Astrocyte of the cerebellum (primary cell): ENCODE data around the gene SLC19A1.
A peak's percentile ranks its signal among the peaks of the same experiment; 100 is the strongest.

Source experiments
- DNase-seq: peaks from one replicate; pipeline ENCODE4 v3.0.0-alpha.2; 2011; ENCODE audit warnings: low read depth
- H3K4me3 ChIP-seq: 2 replicates; pipeline ENCODE4 v1.5.1; 2011; ENCODE audit warnings: mild to moderate bottlenecking, low read depth, low read length, moderate library complexity
- in situ Hi-C: cut with HindIII; loops from 2 replicates; pipeline ENCODE4 v1.10.0; 2017; ENCODE audit warnings: low sequenced_read_pairs
- TF ChIP-seq, protein P1 (sequence below): IDR thresholded peaks from 2 replicates; pipeline ENCODE4 v1.5.1; 2012; ENCODE audit warnings: low read length, low read depth, moderate library complexity, mild to moderate bottlenecking; ENCODE audit errors: missing control alignments

The SLC19A1 gene

GRCh38 chr21:45544449-45545235 is 2.4 kb upstream of the SLC19A1 start:
- TF ChIP-seq, protein P1, sequence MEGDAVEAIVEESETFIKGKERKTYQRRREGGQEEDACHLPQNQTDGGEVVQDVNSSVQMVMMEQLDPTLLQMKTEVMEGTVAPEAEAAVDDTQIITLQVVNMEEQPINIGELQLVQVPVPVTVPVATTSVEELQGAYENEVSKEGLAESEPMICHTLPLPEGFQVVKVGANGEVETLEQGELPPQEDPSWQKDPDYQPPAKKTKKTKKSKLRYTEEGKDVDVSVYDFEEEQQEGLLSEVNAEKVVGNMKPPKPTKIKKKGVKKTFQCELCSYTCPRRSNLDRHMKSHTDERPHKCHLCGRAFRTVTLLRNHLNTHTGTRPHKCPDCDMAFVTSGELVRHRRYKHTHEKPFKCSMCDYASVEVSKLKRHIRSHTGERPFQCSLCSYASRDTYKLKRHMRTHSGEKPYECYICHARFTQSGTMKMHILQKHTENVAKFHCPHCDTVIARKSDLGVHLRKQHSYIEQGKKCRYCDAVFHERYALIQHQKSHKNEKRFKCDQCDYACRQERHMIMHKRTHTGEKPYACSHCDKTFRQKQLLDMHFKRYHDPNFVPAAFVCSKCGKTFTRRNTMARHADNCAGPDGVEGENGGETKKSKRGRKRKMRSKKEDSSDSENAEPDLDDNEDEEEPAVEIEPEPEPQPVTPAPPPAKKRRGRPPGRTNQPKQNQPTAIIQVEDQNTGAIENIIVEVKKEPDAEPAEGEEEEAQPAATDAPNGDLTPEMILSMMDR = no peak
- in situ Hi-C loops = no loop called here
- H3K4me3 ChIP-seq = no peak overlapping the region

DNA sequence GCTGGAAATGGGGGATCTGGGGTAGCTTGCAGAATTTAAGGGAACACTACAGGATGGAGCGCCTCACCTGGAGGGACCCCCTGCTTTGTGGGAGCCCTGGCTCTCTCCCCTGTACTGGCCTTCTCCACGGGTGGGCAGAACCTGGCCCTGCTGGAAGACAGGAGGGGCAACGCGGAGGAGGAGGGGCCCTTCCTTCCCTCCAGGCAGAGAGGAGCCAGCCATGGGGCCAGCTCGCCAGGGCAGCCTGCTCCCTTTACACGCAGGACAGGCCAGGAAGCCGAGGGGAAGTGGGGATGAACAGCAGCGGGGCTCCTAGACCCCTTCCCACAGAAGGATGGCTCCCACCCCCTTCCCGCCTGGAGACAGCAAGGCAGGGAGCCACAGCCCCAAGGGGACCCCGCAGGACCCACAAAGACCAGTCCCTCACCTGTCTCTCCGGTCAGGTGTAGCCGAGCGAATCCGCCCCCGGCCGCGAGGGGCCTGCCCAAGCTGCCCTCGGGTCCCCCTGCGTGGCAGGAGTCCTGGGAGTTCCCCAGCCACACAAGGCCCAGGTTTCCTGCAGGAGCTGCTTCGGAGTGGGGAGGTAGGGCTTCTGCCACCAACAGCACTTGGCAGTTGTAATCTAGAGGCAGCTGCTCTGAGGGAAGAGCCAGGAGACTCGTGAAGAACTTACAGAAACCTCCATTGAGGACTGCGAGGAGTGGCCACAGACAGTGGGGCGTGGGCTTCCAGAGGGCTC is 1.6 kb upstream of the SLC19A1 start:
- TF ChIP-seq, protein P1 = no peak
- in situ Hi-C loops = no loop called here
- no peak for DNase-seq
- no peak overlapping the region for H3K4me3 ChIP-seq

More at GRCh38 chr21:45544449-45545235, 2.4 kb upstream of the SLC19A1 start:
- DNase-seq = no peak

- TF ChIP-seq, protein P1 = no peak
- DNase-seq = no peak
- in situ Hi-C loops = no loop called here
- no peak overlapping the region for H3K4me3 ChIP-seq
These were observed 1.1 kb upstream of the SLC19A1 start for GRCh38 chr21:45543371-45543709.

DNA sequence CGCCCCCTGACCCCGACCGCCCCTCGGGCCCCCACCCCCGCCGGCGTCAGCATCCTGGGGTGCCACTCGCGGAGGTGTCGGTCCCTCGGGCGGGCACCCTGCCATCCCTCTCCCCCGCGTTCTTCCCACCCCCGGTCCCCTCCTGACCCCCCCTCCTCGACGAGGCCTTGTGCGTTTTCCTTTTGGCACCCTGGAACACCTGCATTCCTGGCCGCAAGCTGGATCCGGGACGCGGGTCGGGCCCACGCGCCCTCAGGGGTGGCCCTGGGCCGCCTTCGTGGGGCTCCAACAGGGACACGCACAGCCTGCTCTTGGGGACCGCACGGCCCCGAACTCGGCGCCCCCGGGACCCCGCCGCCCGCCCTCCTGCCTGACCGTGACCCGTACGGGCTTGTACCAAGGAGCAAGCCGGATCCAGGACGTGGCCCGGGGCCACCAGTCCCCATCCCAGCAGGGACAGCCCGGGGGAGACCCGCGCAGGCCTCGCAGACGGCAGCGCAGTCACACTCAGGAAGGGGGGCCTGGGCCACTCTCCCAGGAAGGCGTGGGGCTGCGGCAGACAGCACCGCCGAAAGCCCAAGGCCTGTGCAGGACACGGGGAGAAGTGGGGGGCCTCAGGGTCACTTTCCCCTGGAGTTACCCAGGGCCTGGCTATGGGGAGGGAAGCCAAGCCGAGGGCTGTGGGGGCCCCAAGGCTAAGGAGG is 579 bp upstream of the SLC19A1 start:
- no peak for DNase-seq
- TF ChIP-seq, protein P1 = no peak
- peak overlapping the region; percentile 50 for H3K4me3 ChIP-seq
- in situ Hi-C loops = no loop called here

DNA sequence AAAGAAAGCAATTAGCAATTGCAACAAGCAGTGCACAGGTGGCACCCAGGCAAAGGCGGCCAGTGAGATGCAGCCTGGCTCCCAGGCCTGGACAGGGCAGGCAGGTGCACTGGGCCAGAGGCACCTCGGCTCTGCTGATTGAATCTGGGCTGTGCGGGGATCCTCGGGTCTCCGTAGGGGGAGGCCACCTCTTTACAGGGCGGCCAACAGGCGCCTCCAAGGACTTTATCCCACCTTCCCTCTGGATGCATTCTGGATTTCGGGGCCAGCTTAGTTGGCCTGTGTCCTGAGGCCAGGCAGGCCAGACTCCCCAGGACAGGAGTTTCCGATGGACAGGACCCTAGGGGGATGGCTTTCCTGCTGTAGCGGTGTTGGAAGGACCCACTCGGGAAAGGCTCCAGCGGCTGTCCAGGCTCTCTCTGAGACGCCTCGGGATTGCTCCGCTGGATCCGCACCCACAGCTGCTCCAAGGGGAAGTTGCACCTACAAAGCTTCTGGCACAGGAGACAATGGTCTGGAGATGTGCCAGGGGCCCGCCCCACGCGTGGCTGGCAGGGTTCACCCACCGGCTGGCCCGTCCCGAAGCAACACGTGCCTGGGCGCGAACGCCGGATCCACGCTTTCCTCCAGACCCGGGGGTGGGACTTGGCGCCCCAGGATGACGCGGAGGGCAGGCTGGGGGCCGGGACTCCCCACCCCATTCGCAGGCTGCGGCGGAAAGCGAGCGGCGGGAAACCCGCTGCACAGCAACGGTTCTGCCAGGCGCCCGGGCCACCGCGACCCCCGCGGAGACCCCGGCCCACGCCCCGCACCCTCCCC is 810 bp downstream of the SLC19A1 start:
- TF ChIP-seq, protein P1 = no peak
- in situ Hi-C loops = no loop called here
- no peak for DNase-seq
- peak overlapping the region; percentile 50 for H3K4me3 ChIP-seq

DNA sequence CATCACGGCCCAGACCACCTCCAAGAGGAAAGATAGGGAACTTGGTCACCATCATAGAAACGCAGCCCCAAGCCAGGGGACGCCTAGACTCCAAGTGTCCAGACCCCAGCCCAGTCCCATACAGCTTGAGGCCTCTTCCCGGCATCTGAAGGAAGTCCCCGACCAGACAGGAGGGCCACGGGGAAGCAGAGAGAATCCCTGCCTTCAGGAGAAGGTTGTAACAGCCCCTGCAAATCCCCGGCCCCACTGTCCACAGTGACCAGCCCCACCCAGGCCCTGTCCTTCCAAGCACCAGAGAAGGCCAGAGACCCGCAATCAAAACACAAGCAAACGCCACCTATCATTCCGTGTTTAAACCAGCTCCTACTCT is 1.7 kb downstream of the SLC19A1 start:
- TF ChIP-seq, protein P1 = no peak
- in situ Hi-C loops = no loop called here
- DNase-seq = no peak
- no peak overlapping the region for H3K4me3 ChIP-seq
